ENCODE results near the gene DPM3.
A peak's percentile ranks its signal among the peaks of the same experiment; 100 is the strongest.
"Not testable (repeated sequence)": the region's sequence is repeated elsewhere in the genome, so short reads cannot be mapped to it uniquely, and the experiment has no call there.

DPM3 gene

DNA sequence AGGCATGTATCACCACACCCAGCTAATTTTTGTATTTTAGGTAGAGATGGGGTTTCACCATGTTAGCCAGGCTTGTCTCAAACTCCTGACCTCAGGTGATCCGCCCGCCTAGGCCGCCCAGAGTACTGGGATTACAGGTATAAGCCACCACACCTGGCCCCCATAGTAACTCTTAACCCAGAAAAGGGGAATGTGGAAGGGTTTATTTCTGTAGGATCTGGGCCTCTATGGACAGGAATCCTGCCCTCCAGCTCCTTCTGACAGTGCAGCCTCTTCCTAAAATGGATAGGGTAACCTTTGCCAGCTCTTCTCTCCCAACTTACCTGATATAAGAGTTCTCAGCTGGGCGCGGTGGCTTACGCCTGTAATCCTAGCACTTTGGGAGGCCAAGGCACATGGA, 22.3 kb upstream of the DPM3 start:
- DNase-seq (ENCODE audit: low read depth in 2 of 3, low spot score in 1 of 3) = not testable (repeated sequence)

DNA sequence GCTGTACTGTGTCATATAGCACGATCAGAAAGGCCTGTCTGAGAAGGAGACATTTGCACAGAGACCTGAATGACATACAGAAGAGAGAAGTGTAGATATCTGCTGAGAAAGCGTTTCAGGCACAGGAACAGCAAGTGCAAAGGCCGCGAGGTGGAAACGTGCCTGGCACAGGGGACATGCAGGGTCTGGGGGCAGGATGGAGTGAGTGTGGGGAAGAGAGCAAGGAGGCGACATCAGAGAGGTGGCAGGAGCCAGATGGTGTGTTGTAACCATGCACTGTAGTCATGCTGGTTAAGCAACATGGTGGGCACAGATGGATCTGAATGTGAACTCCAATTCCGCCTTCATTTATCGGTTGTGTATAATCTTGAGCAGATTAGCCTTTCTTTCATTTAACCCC, 19.8 kb upstream of the DPM3 start:
- DNase-seq (ENCODE audit: low read depth in 2 of 3, low spot score in 1 of 3) = no peak

GRCh38 chr1:155158991-155159390, 18.7 kb upstream of the DPM3 start:
- DNase-seq (ENCODE audit: low read depth in 2 of 3, low spot score in 1 of 3) = no peak

DNA sequence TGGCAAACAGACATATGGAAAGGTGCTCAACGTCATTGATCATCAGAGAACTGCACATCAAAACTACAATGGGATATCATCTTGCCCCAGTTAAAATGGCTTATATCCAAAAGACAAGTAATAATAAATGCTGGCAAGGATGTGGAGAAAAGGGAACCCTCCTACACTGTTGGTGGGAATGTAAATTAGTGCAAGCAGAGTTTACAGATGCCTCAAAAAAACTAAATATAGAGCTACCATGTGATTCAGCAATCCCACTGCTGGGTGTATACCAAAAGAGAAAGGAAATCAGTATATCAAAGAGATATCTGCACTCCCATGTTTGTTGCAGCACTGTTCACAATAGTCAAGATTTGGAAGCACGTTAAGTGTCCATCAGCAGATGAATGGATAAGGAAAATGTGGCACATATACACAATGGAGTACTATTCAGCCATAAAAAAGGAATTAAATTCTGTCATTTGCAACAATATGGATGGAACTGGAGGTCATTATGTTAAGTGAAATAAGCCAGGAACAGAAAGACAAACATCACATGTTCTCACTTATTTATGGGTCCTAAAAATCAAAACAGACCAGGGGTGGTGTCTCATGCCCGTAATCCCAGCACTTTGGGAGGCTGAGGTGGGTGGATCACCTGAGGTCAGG, 15.8 kb upstream of the DPM3 start:
- DNase-seq (ENCODE audit: low read depth in 2 of 3, low spot score in 1 of 3) = not testable (repeated sequence)

GRCh38 chr1:155145491-155145890, 5.2 kb upstream of the DPM3 start:
- no peak for DNase-seq (ENCODE audit: low read depth in 2 of 3, low spot score in 1 of 3)

- no peak for DNase-seq (ENCODE audit: low read depth in 2 of 3, low spot score in 1 of 3)
Measured at GRCh38 chr1:155141749-155142148, 1.4 kb upstream of the DPM3 start.

DNA sequence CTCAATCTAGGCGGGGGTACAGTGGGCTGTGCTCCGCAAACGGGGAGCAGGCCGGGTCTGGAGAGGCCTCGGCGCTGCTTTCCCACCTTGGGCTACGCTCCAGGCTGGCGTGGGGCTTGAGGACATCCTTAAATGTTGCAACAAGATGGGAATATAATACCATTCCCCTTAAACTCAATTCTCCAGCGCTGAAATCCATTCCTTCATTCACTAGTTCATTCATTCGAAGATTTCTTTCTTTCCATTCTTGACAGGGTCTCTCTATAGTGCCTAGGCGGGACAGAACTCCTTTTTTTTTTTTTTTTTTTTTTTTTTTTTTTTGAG, 261 bp upstream of the DPM3 start:
- DNase-seq (ENCODE audit: low read depth in 2 of 3, low spot score in 1 of 3) = no peak

GRCh38 chr1:155137154-155137949, 3.0 kb downstream of the DPM3 start:
- DNase-seq (ENCODE audit: low read depth in 2 of 3, low spot score in 1 of 3) = no peak

DNA sequence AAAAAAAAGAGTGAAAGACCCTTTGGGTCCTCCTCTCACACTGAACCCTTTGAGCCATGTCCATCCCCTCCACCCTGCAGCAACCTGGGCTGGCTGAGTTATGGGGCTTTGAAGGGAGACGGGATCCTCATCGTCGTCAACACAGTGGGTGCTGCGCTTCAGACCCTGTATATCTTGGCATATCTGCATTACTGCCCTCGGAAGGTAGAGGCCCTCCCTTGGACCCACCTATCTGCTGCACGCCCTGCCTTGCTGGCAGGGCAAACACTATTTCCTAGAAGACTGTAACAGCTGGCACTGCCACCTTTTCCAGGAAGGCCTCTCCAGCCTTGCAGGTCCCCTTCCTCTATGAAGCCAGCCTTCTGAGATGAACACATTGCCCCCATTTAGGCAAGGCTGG, 3.6 kb downstream of the DPM3 start:
- DNase-seq (ENCODE audit: low read depth in 2 of 3, low spot score in 1 of 3) = no peak

DNA sequence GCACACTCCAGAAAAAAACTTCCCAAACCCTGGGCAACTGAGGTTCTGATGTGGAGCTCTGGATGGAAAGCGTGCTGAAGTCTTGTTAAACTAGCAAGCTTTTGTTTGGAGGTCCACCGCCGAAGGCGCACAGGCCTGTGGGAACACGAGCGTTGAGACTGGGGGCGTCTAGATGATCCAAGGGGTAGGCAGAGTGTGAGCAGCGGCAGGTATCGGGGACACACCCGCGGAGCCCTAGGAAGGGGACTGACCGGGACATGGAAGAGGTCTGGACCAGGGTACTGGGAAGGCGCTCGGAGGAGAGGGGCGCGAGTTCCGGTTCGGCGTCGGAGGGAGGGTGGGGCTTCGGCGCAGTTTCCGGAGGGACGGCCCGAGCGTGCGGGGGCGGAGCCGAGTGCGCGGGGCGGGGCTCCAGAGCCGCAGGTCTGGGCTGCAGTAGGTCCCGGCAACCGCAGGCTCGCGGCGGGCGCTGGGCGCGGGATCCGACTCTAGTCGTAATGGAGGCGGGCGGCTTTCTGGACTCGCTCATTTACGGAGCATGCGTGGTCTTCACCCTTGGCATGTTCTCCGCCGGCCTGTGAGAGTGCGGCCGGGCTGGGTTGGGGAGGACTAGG, 4.8 kb downstream of the DPM3 start, which contains the start of gene SLC50A1:
SLC50A1 (plus strand) TSS at position 438 of the 614 bp plus-strand sequence; CDS start at position 498, 60 bp downstream.
- peak; percentile 88 to 95 (median 90) for DNase-seq (ENCODE audit: low read depth in 2 of 3, low spot score in 1 of 3)

DNA sequence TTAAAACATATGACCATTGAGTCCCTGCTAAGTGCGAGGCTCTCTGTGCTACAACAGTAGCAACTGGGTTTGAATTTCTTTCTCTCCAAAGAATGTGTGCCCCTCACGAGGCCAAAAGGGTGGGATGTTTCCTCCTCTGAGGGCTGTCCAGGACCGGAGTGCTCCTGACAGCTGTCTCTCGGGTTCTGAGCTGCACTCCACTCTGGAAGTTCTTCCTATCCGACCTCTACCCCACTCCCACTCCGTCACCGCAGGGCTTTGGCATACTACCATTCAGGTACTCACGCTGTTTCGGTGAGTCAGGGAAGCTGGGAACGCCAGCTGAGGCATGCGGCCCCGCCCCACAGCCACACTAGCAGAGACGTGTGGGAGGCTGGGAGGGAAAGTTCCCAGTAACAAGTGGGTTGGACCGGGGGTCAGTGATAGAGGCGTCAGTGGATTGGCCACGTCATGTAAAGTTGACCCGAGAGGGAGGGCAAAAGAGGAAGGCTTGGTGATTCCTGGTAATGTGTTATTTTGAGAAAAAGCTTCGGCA, 5.4 kb downstream of the DPM3 start:
- DNase-seq (ENCODE audit: low read depth in 2 of 3, low spot score in 1 of 3) = peak; percentile 70 to 82 (median 74)

- DNase-seq (ENCODE audit: low read depth in 2 of 3, low spot score in 1 of 3) = no peak
Measured at GRCh38 chr1:155134322-155134721, 6.0 kb downstream of the DPM3 start.

GRCh38 chr1:155133799-155134281, 6.5 kb downstream of the DPM3 start:
- DNase-seq (ENCODE audit: low read depth in 2 of 3, low spot score in 1 of 3) = no peak

- DNase-seq (ENCODE audit: low read depth in 2 of 3, low spot score in 1 of 3) = no peak
Measured at GRCh38 chr1:155131856-155132255, 8.5 kb downstream of the DPM3 start.

DNA sequence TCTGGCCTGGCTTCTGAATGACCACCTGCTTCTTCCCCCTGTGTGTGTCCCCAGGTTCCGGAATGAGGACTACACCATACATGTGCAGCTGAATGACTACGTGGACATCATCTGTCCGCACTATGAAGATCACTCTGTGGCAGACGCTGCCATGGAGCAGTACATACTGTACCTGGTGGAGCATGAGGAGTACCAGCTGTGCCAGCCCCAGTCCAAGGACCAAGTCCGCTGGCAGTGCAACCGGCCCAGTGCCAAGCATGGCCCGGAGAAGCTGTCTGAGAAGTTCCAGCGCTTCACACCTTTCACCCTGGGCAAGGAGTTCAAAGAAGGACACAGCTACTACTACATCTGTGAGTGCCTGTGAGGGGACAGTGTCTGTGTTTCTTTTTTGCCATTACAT, 9.0 kb downstream of the DPM3 start:
- DNase-seq (ENCODE audit: low read depth in 2 of 3, low spot score in 1 of 3) = no peak

GRCh38 chr1:155130272-155131006, 9.9 kb downstream of the DPM3 start:
- DNase-seq (ENCODE audit: low read depth in 2 of 3, low spot score in 1 of 3) = no peak

GRCh38 chr1:155128755-155129473, 11.4 kb downstream of the DPM3 start:
- no peak for DNase-seq (ENCODE audit: low read depth in 2 of 3, low spot score in 1 of 3)

GRCh38 chr1:155127967-155128754, 12.2 kb downstream of the DPM3 start:
- DNase-seq (ENCODE audit: low read depth in 2 of 3, low spot score in 1 of 3) = no peak

GRCh38 chr1:155127105-155127966, 13.0 kb downstream of the DPM3 start, which contains the start of gene EFNA1:
TSS of gene EFNA1 (plus strand) at chr1:155127876. CDS start at chr1:155127978, 102 bp downstream.
- DNase-seq (ENCODE audit: low read depth in 2 of 3, low spot score in 1 of 3) = no peak

Measured in stimulated activated CD4-positive, alpha-beta T cell treated with anti-CD3 and anti-CD28 coated beads, Interleukin-12 subunit alpha, Interleukin-12 subunit beta, amount 100 ng/mL, for 48 hours (primary cell).